Right atrium auricular region (tissue), 2 donors: ENCODE data around the gene PINLYP. TPM values are rescaled to one million over a fixed set of nuclear protein-coding genes. Genes with fewer than 3 reads are reported as not detected.

Experiments used
- DNase-seq: peaks from one replicate; pipeline ENCODE4 v3.0.0-alpha.2; 2019; ENCODE audit warnings: low spot score
- H3K27ac ChIP-seq, 2 donors: fragments of 200-600 bp; sonication (generic); 1 replicate in 1 of 2; 2 replicates in 1 of 2; pipeline ENCODE4 v1.5.1; 2016 to 2019
- H3K27me3 ChIP-seq, 2 donors: fragments of 200-600 bp; sonication (generic); one replicate each; pipeline versions ENCODE4 v1.5.1 to v1.6.0; 2017 to 2019
- H3K36me3 ChIP-seq: fragments of 200-600 bp; sonication (generic); one replicate; pipeline ENCODE4 v1.5.1; 2016
- H3K4me1 ChIP-seq, 2 donors: fragments of 200-600 bp; sonication (generic); one replicate each; pipeline versions ENCODE4 v1.5.1 to v1.6.0; 2017 to 2019
- H3K4me3 ChIP-seq, 2 donors: fragments of 200-600 bp; sonication (generic); 1 replicate in 1 of 2; 2 replicates in 1 of 2; pipeline ENCODE4 v1.5.1; 2017 to 2019; ENCODE audit warnings: mild to moderate bottlenecking in 1 of 2, moderate library complexity in 1 of 2
- H3K9me3 ChIP-seq, 2 donors: fragments of 200-600 bp; sonication (generic); one replicate each; pipeline ENCODE4 v1.5.1; 2019
- total RNA-seq, 2 donors: library from RNA; depleted of rRNA; stranded (reverse); fragments of >200 nt; gene quantifications; one replicate each; pipeline ENCODE4 v1.1.0, GENCODE V29; 2016
- TF ChIP-seq, protein P1 (sequence below), 2 donors: fragments of 200-600 bp; sonication (generic); IDR thresholded peaks; one replicate each; pipeline ENCODE4 v1.5.1; 2019; ENCODE audit warnings: antibody characterized with exemption in 2 of 2

PINLYP gene
- total RNA-seq, 2 donors from 2014 or later = 1.6 to 4.5 TPM

DNA sequence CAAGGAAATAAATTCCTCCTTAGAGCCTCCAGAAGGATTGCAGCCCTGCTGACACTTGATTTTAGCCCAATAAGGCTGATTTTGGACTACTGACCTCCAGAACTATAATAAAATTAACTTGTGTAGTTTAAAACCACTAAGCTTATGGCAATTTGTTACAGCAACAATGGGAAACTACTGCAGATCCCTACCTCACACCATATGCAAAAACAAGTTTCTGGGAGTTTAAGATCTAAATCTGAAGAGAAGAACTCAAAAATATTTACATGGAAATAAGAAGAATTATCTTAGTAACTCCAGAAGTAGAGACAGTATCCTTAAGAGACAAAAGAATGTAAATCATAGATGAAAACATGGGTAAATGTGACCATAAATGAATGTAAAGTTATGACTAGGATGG lies 36.7 kb upstream of the PINLYP start:
- no peak for DNase-seq
- Histone ChIP-seq H3K27ac (no peak overlapping the region), H3K27me3 (no peaks in the 10 kb centered on the region), H3K36me3 (peaks cover 25% of the 10 kb centered on the region), H3K4me1 (peaks cover 0 to 16% of the 10 kb centered on the region in 2 donors), H3K9me3 (peaks cover 4 to 12% of the 10 kb centered on the region in 2 donors), H3K4me3 (no peak overlapping the region)
- TF ChIP-seq, protein P1, sequence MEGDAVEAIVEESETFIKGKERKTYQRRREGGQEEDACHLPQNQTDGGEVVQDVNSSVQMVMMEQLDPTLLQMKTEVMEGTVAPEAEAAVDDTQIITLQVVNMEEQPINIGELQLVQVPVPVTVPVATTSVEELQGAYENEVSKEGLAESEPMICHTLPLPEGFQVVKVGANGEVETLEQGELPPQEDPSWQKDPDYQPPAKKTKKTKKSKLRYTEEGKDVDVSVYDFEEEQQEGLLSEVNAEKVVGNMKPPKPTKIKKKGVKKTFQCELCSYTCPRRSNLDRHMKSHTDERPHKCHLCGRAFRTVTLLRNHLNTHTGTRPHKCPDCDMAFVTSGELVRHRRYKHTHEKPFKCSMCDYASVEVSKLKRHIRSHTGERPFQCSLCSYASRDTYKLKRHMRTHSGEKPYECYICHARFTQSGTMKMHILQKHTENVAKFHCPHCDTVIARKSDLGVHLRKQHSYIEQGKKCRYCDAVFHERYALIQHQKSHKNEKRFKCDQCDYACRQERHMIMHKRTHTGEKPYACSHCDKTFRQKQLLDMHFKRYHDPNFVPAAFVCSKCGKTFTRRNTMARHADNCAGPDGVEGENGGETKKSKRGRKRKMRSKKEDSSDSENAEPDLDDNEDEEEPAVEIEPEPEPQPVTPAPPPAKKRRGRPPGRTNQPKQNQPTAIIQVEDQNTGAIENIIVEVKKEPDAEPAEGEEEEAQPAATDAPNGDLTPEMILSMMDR (IDR thresholded peaks at IDR 0.05) = no peak

- H3K4me1 ChIP-seq = peaks cover 0 to 3% of the 10 kb centered on the region in 2 donors
- peaks cover 4 to 12% of the 10 kb centered on the region in 2 donors for H3K9me3 ChIP-seq
- no peak overlapping the region for H3K4me3 ChIP-seq
- TF ChIP-seq, protein P1 (IDR thresholded peaks at IDR 0.05) = no peak
- H3K36me3 ChIP-seq = peaks cover 35% of the 10 kb centered on the region
- no peaks in the 10 kb centered on the region for H3K27me3 ChIP-seq
- no peak overlapping the region for H3K27ac ChIP-seq
- DNase-seq = no peak
Observed at GRCh38 chr19:43540381-43540780, 35.2 kb upstream of the PINLYP start.

DNA sequence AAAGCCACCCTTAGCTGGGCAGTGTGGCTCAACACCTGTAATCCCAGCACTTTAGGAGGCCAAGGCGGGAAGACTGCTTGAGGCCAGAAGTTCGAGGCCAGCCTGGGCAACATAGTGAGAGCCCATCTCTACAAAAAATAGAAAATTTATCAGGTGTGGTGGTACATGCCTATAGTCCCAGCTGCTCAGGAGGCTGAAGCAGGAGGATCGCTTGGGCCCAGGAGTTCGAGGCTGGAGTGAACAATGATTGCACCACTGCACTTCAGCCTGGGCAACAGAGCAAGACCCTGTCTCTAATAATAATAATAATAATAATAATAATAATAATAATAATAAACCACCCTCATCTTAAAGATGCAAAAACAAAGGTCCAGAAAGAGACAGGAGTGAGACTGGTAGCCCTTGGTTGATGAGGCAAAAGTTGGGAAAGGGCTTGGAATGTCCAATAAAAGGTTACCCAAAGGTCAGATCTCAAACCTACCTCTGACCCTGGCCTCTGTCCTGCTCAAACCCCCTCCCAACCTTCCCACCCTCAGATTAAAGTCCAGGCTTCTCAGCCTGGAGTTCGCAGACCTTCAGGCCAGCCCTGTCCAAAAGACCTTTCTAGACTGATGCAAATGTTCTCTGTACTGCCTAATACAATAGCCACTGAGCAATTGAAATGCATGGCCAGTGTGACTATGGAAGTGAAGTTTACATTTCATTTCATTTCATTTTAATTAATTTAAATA lies 33.5 kb upstream of the PINLYP start:
- TF ChIP-seq, protein P1 (IDR thresholded peaks at IDR 0.05) = no peak
- H3K36me3 ChIP-seq = peaks cover 39% of the 10 kb centered on the region
- no peak for DNase-seq

DNA sequence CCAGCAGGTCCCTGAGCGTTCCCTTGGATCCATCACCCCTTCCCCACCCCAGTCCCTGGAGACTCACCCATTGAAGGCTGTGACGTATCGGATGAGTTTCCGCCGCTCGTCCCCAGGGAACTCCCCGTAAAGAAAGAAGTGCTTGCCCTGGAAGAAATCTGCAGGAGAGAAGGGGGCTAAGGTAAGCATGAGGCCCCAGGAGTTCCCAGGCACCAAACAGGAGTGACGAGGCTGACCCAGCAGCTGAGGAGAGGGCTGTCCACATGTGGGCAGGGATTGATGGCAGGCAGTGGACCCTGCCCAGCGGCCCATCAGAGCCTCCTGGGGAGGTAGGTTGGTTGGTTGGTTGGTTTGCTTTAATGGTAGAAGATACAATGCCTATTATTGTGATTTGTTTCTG lies 31.5 kb upstream of the PINLYP start:
- H3K4me3 ChIP-seq = no peak overlapping the region
- H3K36me3 ChIP-seq = peaks cover 39% of the 10 kb centered on the region
- no peaks in the 10 kb centered on the region for H3K4me1 ChIP-seq
- H3K9me3 ChIP-seq = peaks cover under 1 to 5% of the 10 kb centered on the region in 2 donors
- no peaks in the 10 kb centered on the region for H3K27me3 ChIP-seq
- no peak overlapping the region for H3K27ac ChIP-seq
- TF ChIP-seq, protein P1 (IDR thresholded peaks at IDR 0.05) = no peak
- no peak for DNase-seq

More for the DNA sequence above, 33.5 kb upstream of the PINLYP start:
- Histone ChIP-seq H3K4me1 (no peaks in the 10 kb centered on the region), H3K9me3 (peaks cover 4 to 12% of the 10 kb centered on the region in 2 donors), H3K4me3 (no peak overlapping the region), H3K27me3 (no peaks in the 10 kb centered on the region), H3K27ac (no peak overlapping the region)

DNA sequence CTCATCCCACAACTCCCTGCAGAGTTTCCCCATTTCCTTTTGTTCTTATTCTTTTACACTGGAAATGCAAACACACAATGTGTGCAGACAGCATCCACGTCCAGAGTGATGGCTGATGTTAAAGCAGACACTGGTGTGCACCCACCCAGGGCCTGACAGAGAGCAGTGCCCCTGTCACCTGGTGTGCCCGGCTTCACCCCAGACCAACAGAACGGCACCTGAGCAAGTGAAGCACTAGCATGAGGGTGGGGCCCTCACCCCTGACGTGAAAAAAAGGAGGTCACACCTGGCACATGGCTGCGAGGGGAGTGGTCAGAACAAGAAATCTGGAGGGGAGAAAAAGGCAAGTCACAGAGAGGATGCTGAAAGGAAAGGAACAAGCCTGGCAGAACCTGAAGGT lies 30.3 kb upstream of the PINLYP start:
- peaks cover 40% of the 10 kb centered on the region for H3K36me3 ChIP-seq

More for the DNA sequence above, 30.3 kb upstream of the PINLYP start:
- no peaks in the 10 kb centered on the region for H3K9me3 ChIP-seq
- no peaks in the 10 kb centered on the region for H3K27me3 ChIP-seq
- TF ChIP-seq, protein P1 (IDR thresholded peaks at IDR 0.05) = no peak
- H3K4me1 ChIP-seq = no peaks in the 10 kb centered on the region
- DNase-seq = no peak
- H3K27ac ChIP-seq = no peak overlapping the region
- H3K4me3 ChIP-seq = no peak overlapping the region
